Adrenal gland (tissue), 5 donors: Measurements from ENCODE around the gene SASH1.

ENCODE experiments used
- POLR2A ChIP-seq, 2 donors: fragments of 450-650 bp; IDR thresholded peaks; one replicate each; pipeline ENCODE4 v1.6.1; 2017; ENCODE audit warnings: antibody characterized with exemption in 2 of 2, mild to moderate bottlenecking in 2 of 2, moderate library complexity in 1 of 2
- TF ChIP-seq, protein P1 (sequence below), 6 experiments: fragments of 450-650 bp in 4 of 6; fragments of 200-600 bp in 2 of 6; sonication (generic) in 1 of 6; IDR thresholded peaks; 1 replicate in 5 of 6; 2 replicates in 1 of 6; pipeline versions ENCODE4 v1.5.1 to v1.8.0; 2016 to 2021; ENCODE audit warnings: antibody characterized with exemption in 6 of 6, mild to moderate bottlenecking in 2 of 6, moderate library complexity in 1 of 6
- donor health status: DM: no; HTN: no; CAD: no.

DNA sequence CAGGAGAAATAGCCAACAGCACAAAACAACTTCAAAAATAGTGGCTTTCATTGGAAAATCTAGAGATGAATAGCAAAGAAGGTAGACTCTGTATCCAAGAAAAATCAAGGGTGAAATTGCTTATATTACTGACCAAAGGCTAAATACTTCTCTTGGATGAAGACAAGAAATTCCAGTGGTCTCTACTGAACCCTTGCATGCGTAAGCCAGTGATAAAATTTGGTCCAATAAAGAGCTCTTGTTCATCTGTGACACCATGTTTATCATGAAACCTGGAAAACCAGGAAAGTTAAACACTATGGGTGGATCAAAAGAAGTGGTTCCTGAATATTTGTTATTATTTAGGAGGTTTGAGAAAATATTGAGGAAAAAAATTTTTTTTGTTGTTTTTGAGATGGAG is 25.6 kb upstream of the SASH1 start:
- TF ChIP-seq, protein P1, sequence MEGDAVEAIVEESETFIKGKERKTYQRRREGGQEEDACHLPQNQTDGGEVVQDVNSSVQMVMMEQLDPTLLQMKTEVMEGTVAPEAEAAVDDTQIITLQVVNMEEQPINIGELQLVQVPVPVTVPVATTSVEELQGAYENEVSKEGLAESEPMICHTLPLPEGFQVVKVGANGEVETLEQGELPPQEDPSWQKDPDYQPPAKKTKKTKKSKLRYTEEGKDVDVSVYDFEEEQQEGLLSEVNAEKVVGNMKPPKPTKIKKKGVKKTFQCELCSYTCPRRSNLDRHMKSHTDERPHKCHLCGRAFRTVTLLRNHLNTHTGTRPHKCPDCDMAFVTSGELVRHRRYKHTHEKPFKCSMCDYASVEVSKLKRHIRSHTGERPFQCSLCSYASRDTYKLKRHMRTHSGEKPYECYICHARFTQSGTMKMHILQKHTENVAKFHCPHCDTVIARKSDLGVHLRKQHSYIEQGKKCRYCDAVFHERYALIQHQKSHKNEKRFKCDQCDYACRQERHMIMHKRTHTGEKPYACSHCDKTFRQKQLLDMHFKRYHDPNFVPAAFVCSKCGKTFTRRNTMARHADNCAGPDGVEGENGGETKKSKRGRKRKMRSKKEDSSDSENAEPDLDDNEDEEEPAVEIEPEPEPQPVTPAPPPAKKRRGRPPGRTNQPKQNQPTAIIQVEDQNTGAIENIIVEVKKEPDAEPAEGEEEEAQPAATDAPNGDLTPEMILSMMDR (IDR thresholded peaks at IDR 0.05), result no peak
- TF ChIP-seq POLR2A (IDR thresholded peaks at IDR 0.05), result no peak
